GM18951 (cell line): ENCODE results near the gene URI1.

Source experiments
- POLR2A ChIP-seq: IDR thresholded peaks from 4 replicates; pipeline ENCODE4 v1.6.1; 2011; ENCODE audit warnings: mild to moderate bottlenecking; ENCODE audit not compliant: insufficient read length, insufficient read depth; ENCODE audit errors: extremely low read depth
- in situ Hi-C: fragments of 300-500 bp; cut with MboI; formaldehyde crosslinking; loops from one replicate; pipeline ENCODE4 v1.12.0; 2022; ENCODE audit warnings: low sequenced_read_pairs, mixed read lengths, inconsistent platforms; ENCODE audit not compliant: unreplicated experiment

Gene URI1

GRCh38 chr19:29969891-29970290, 27.9 kb downstream of the URI1 start:
- no peak for TF ChIP-seq POLR2A
- in situ Hi-C loops, result no loop called here

GRCh38 chr19:29971002-29971401, 29.0 kb downstream of the URI1 start:
- no peak for TF ChIP-seq POLR2A
- in situ Hi-C loops, result no loop called here

DNA sequence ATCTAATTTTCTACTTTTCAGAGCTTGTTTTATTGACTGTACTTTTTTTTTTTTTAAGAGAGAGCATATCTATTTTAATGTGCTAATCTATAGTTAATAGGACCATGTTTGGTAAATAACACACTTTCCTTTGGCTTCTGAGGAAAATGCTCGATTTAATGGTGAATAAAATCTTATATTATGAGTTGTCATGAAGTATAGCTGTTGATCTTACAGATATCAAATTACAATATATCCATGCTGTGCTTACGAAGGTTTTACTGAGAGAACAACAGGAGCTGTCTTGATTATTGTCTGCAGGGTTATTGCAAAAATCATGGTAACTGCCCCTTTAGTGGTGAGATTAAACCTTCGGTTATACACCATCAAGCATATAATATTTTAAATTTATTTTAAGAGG, 29.6 kb downstream of the URI1 start:
- in situ Hi-C loops, result no loop called here
- no peak for TF ChIP-seq POLR2A

DNA sequence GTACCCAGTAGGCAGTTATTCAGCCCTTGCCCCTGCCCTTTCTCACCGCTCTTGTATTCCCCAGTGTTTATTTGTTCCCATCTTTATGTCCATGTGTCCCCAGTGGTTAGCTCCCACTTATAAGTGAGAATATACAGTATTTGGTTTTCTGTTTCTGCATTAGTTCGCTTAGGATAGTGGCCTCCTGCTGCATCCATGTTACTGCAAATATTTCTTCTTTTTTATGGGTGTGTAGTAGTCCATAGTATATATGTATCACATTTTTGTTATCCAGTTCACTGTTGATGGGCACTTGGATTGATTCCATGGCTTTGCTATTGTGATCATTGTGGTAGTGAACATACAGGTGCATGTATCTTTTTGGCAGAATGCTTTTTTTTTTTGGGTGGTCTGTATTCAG, 32.7 kb downstream of the URI1 start:
- in situ Hi-C loops, result no loop called here
- no peak for TF ChIP-seq POLR2A

GRCh38 chr19:29976151-29976943, 34.3 kb downstream of the URI1 start:
- in situ Hi-C loops, result no loop called here

GRCh38 chr19:29978080-29978479, 36.0 kb downstream of the URI1 start:
- TF ChIP-seq POLR2A, result no peak
- in situ Hi-C loops, result no loop called here

More at GRCh38 chr19:29976151-29976943, 34.3 kb downstream of the URI1 start:
- TF ChIP-seq POLR2A, result no peak

GRCh38 chr19:29983568-29983967, 41.5 kb downstream of the URI1 start:
- no peak for TF ChIP-seq POLR2A
- in situ Hi-C loops, result no loop called here

- in situ Hi-C loops, result no loop called here
- TF ChIP-seq POLR2A, result no peak
Observed at GRCh38 chr19:29985196-29985595, 43.2 kb downstream of the URI1 start.

DNA sequence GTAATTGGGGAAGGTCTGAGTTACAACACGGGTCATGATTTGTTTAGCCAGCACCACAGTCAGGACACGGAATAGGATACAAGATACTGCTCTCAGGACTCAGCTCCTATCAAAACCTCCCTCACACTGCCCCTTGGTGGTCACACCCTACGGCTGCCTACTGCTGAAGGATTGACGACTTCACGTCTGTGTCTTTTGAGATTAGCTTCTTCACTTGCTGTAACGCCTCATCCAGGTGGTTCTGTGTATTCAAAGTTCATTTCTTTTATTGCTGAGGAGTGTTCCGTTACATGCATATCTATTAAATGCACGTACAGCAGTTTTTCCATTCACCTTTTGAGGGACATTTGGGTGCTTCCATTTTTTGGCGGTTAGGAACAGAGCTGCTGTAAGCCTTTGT, 46.3 kb downstream of the URI1 start:
- in situ Hi-C loops, result no loop called here

DNA sequence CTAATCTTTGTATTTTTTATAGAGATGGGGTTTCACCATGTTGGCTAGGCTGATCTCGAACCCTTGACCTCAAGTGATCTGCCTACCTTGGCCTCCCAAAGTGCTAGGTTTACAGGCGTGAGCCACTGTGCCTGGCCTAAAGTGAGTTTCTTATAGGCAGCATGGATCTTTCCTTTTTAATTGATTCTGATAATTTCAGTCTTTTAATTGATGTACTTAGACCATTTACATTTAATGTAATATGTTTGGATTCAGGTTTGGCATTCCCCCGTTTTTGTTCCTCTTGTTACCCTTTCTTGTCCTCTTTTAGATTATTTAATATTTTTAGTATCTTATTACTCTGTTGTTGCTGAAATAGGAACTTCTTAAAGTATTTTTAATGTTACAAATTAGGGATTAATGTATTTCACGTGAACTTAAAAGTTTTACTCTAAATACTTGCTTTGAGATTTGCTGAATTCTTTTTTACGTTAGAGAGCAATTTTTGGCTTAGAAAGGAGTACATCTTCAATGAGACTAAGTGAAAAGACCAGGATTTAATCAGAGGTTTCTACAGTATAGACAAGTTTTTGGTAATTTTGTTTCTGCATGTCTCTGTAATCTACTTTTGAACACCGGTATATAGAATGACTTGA, 50.3 kb downstream of the URI1 start:
- in situ Hi-C loops, result no loop called here

More for the DNA sequence above, 46.3 kb downstream of the URI1 start:
- no peak for TF ChIP-seq POLR2A

GRCh38 chr19:29999490-29999889, 57.5 kb downstream of the URI1 start:
- in situ Hi-C loops, result no loop called here
- no peak for TF ChIP-seq POLR2A

More for the DNA sequence above, 50.3 kb downstream of the URI1 start:
- TF ChIP-seq POLR2A, result no peak

DNA sequence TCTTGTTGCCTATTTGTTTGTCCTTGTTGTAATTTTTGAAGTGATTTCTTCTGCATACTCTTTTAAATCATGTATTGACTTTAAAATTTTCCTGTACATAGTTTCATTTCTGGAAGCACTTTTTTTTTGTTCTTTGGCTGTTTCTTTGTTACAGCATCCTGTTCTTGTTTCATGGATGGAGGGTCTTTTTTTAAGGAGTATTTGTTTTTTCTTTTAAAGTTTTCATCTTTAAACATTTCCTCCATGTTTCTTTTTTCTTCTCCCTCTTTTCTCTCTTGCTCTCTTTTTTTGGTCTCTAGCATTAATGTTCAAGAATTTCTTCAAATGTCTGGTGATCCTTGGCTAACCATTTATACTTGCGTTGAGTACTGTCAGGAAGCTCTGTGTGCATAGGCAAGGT, 58.8 kb downstream of the URI1 start:
- TF ChIP-seq POLR2A, result no peak
- in situ Hi-C loops, result no loop called here

- in situ Hi-C loops, result no loop called here
- TF ChIP-seq POLR2A, result no peak
Observed at GRCh38 chr19:30001301-30001700, 59.3 kb downstream of the URI1 start.

GRCh38 chr19:30001791-30002190, 59.8 kb downstream of the URI1 start:
- in situ Hi-C loops, result no loop called here
- no peak for TF ChIP-seq POLR2A
